Activated CD8-positive, alpha-beta memory T cell treated with anti-CD3 and anti-CD28 coated beads for 36 hours (primary cell): ENCODE measurements around the gene HMCN2. TPM values are rescaled to one million over a fixed set of nuclear protein-coding genes. Genes with fewer than 3 reads are reported as not detected.
"Not testable (repeated sequence)": the region's sequence is repeated elsewhere in the genome, so short reads cannot be mapped to it uniquely, and the experiment has no call there.

Source experiments
- CTCF ChIA-PET: fragments of 350-600 bp; sonication (Branson Sonifier 250); formaldehyde crosslinking; loops from one replicate; lab custom pipeline; 2021; ENCODE audit warnings: antibody characterized with exemption; lab: Charles Lee
- POLR2A ChIA-PET: fragments of 350-600 bp; sonication (Branson Sonifier 250); formaldehyde crosslinking; loops from one replicate; lab custom pipeline; 2021; ENCODE audit warnings: antibody characterized with exemption; lab: Charles Lee
- total RNA-seq, 2 experiments: library from RNA; stranded (reverse); gene quantifications; one replicate each; pipeline ENCODE4 v1.2.3, GENCODE V29; 2021

Gene HMCN2
- total RNA-seq, 2 experiments from 2014 or later = not detected

- POLR2A ChIA-PET = no interaction called here
- CTCF ChIA-PET = no interaction called here
Measured at GRCh38 chr9:130260816-130261765, 4.5 kb upstream of the HMCN2 start.

DNA sequence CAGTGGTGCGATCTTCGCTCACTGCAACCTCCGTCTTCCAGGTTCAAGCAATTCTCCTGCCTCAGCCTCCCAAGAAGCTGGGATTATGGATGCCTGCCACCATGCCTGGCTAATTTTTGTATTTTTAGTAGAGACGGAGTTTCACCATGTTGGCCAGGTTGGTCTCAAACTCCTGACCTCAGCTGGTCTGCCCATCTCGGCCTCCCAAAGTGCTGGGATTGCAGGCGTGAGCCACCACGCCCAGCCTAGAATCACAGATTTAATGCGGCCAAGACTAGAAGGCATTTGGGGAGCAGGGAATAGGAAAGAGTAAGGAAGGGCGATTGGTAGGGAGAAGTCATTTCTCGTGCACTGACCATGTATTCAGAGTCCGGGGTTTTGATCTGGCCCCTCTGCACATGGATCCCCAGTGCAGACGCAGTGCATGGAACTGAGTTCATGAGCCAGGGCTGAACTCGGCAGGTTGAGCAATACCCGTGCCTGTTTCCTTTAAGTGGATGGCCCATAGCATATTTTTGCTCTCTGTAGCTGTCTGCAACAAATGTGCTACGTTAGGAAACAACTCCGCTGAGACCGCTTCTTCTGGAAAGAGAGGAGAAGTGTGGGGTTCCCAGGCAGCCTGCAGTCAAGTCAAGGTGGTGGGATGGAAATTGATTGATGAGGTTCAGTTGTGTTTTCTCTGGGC, 3.4 kb upstream of the HMCN2 start:
- POLR2A ChIA-PET = no interaction called here
- CTCF ChIA-PET = interaction anchor here (0.7 kb wide), 1 partner anchor 8 kb away, joined by 5 read pairs; no protein-coding TSS in a partner anchor

DNA sequence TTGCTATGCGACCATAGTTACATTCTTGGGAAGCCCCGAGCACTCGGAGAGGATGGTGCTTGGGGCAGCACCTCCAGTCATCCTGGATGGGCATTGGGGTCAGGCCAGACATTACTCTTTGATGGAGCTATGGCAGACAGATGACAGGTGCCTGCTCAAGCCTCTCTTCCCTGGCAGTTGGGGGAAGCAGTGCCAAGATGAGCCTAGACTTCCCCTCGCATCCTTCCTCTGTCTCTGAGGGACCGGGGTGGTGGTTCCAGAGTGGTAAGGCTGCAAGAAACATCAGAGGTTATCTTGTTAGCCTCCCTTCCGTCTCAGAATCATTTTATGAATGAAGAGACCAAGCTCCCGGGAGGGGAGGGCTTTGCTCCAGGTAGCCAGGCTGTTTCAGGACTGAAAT, 2.8 kb upstream of the HMCN2 start:
- POLR2A ChIA-PET = no interaction called here
- CTCF ChIA-PET = interaction anchor here (0.7 kb wide), 1 partner anchor 8 kb away, joined by 5 read pairs; no protein-coding TSS in a partner anchor

GRCh38 chr9:130263601-130264413, 1.8 kb upstream of the HMCN2 start:
- POLR2A ChIA-PET = no interaction called here
- CTCF ChIA-PET = interaction anchor here (0.6 to 1.1 kb wide), 2 partner anchors 139 to 155 kb away, joined by 3 to 4 read pairs; no protein-coding TSS in a partner anchor

DNA sequence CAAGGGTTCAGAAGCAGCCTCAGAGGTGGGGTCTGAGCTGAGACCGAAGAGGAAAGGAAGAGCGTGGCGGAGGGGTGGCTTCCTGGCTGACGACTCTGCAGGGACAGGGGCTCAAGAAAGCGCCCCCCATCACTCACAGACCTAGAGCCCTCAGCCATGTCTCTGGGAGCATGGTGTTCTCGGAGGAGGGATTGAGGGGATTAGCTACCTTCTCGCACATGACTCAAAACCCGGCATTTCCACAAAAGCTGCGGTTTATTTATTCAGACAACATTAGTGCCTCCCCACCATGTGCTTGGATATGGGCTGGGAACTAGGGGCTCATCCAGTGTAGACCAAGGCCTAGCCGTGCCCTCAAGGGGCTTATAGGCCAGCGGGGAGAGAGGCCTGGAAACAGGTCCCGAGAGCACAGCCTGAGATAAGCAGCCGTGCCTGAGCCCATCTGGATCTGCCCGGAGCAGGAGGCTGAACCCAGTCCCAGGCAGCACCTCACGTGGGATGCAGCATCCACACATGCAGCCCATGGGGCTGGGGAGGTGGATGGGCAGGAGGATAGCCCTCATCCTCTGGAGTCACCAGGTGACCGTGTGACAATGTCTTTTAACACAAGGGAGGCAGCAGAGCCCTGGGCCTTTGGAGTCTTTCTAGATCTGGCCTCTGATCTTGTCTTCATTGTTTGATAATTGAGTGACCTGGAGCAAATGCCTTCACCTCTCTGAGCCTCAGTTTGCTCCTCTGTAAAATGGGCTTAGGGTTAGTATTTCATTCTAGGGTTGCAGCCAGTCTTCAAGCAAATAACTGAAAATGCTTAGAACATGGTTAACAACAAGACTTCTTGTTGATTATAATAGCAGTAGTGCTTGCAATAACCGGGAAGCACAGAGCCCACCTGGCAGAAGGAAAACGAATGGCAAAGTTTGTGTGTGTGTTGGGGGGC, 878 bp upstream of the HMCN2 start:
- ChIA-PET CTCF (interaction anchor here (1.1 kb wide), 1 partner anchor 140 kb away, joined by 3 read pairs; no protein-coding TSS in a partner anchor), POLR2A (interaction anchor here (0.6 kb wide), 1 partner anchor 154 kb away, joined by 6 read pairs; no protein-coding TSS in a partner anchor)

- POLR2A ChIA-PET = no interaction called here
Measured at GRCh38 chr9:130266236-130267098, 907 bp downstream of the HMCN2 start.

DNA sequence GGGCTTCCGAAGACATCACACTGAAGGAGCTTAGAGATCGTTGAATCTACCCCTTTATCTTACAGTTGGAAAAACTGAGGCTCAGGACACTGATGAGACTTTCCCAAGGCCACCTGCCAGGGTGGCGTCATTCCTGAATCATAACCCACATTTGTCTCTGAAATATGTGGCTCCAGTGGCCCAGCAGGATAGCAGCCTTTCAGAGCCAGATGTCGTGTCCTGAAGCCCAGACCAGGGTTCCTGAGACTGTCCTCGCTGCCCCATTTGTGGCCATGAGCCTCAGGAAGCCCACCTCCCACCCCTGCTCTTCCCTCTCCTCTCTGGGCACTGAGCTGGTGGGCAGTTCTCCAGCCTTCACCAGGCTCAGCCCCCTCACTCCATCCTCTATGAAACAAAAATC, 2.4 kb downstream of the HMCN2 start:
- ChIA-PET POLR2A (no interaction called here), CTCF (interaction anchor here (1.1 kb wide), 1 partner anchor 32 kb away, joined by 3 read pairs; no protein-coding TSS in a partner anchor)

More at GRCh38 chr9:130266236-130267098, 907 bp downstream of the HMCN2 start:
- CTCF ChIA-PET = interaction anchor here (1.1 kb wide), 1 partner anchor 30 kb away, joined by 3 read pairs; no protein-coding TSS in a partner anchor

DNA sequence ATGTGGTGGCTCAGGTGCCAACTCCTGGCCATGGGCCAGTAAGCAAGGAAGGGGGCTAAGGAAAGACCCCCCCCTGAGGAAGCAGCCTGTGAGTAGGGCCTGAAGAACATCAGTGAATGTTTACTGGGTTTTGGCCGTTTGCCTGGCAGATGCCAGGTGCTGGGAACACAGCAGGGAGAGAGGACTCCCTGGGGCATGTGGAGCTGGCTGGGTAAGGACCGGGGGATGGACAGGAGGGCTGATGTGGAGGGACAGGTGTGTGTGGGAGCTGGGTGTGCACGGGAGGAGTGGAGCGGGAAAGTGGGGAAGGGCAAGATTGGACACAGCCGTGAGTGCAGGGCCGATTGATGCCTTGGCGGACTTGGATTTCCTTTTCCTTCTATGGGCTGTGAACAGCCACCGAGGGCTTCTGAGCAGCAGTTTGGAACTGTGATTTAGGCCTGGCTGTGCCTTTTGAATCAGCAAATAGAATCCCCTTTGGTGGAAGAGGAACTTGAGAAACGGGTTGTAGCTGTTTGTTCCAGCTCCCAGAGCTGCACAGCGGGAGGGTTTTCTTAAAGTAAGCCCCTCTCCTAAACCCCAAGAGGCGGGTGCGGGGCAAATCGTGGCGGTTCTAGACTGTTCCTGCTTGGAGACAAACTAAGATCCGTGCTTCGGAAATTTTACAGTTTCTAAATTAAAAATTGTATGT, 3.1 kb downstream of the HMCN2 start:
- ChIA-PET CTCF (no interaction called here), POLR2A (no interaction called here)

- ChIA-PET CTCF (no interaction called here), POLR2A (no interaction called here)
Measured at GRCh38 chr9:130271473-130271872, 5.9 kb downstream of the HMCN2 start.

DNA sequence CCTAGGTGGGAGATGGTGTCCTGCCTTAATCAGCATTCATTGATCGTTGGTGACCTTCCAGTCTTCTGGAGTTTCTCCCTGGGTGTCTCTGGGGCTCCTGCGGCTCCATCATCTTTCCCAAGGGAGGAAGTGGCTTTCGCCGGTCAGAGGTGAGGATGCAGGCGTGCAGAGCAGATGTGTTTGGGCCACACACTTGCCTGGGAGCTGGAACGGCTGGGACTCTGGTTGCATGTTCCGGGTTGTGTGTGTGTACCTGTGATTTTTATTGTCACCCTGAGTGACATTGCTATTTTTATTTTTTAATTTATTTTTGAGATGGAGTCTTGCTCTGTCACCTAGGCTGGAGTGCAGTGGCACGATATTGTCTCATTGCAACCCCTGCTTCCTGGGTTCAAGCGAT, 9.6 kb downstream of the HMCN2 start:
- ChIA-PET CTCF (no interaction called here), POLR2A (no interaction called here)

DNA sequence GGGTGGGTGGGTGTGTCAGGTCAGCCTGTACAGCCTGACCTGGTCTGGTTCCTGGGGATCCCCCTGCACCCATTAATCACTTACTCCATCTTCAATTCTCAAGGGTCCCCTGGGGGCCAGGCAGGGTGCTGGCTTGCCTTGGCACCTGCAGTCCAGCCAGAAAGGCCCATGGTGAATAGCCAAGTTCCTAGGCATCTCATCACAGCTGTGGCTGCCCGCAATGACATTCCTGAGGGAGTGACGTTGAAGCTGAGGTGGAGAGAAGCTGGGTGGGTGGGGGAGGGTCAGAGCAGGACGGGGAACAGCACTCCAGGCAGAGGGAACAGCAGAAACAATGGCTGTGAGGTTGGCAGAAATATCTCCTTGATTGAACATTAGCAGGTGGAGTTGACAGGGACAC, 10.6 kb downstream of the HMCN2 start:
- ChIA-PET CTCF (no interaction called here), POLR2A (no interaction called here)

- CTCF ChIA-PET = no interaction called here
- POLR2A ChIA-PET = no interaction called here
Measured at GRCh38 chr9:130276955-130277354, 11.4 kb downstream of the HMCN2 start.

DNA sequence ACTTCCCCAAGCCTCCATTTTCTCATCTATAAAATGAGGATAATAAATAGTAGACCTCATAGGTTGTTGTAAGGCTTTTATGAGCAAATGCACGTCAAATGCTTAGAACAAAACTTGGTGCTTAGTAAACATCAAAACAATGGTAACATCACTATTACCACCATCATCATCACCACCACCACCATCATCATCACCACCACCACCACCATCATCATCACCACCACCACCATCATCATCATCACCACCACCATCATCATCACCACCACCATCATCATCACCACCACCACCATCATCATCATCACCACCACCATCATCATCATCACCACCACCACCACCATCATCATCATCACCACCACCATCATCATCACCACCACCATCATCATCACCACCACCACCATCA, 12.0 kb downstream of the HMCN2 start:
- CTCF ChIA-PET, POLR2A ChIA-PET: not testable (repeated sequence)

DNA sequence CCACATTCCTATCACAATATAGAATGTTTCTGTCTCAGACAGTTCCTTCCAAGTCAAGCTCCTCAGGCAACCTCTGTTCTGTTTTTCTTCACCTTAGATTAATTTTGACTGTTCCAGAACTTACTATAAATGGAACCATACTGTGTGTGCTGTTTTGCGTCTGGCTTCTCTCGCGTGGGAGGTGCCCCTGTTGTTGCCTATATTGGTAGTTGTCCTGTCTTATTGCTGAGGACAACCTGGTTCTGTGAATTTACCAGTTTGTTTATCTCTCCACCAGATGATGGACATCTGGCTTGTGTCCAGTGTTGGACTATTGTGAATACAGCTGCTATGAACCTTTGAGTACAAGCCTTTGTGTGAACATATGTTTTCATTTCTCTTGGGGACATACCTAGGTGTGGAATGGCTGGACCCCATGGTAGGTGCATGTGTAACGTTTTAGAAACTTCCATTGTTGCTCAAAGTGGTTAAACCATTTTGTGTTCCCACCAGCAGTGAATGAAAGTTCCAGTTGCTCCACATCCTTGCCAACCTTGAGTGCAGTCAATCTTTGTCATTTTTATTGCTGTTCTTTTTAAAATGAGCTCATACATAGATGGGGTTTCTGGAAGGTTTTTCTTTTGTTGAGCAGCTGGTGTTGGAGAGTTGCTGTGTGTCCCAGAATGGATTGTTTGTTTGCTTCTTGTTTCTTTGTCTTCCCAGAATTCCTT, 18.1 kb downstream of the HMCN2 start:
- ChIA-PET POLR2A (no interaction called here), CTCF (no interaction called here)

GRCh38 chr9:130284249-130284625, 18.7 kb downstream of the HMCN2 start:
- ChIA-PET POLR2A (no interaction called here), CTCF (interaction anchor here (0.5 kb wide), 1 partner anchor 389 kb away, joined by 5 read pairs; no protein-coding TSS in a partner anchor)

GRCh38 chr9:130284690-130285089, 19.1 kb downstream of the HMCN2 start:
- ChIA-PET CTCF (interaction anchor here (0.5 kb wide), 1 partner anchor 389 kb away, joined by 5 read pairs; no protein-coding TSS in a partner anchor), POLR2A (no interaction called here)
